ENCODE results near the gene LRRC45.

LRRC45 gene

DNA sequence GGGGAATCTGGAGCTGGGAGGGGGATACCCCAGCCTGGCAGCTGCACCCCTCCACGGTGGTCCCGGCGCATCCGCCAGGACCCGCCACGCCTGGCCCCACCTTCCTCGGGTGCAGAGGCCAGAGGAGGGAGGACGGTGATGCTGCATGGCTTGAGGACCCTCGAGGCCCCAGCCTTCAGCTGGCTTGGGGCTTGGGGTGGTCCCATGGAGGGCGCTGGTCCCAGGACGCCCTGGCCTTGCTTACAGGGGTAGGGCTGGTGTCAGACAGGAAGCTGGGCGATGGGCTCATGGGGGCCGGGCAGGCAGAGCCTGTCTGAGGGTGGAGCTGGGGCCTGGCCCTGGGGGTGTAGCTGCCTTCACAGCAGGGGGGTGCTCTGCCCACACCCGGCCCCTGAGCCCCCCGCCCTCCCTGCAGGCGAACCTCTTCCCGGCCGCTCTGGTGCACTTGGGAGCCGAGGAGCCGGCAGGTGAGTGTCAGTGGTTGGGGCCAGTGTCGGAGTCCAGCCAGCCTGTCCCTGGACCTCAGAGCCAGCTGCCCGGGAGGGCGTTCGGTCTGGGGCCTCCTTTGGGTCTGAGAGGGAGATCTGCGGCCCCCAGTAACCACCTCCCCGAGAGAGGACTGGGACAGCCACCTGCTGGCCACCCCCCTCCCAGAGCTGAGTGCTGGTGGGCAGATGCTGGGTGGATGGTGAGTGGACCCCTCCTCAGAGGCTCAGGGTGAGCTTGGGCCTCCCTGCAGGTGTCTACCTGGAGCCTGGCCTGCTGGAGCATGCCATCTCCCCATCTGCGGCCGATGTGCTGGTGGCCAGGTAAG, 6.8 kb upstream of the LRRC45 start:
- peaks cover 9% of the 10 kb centered on the region; the same call in 1 of the 2 replicates for H3K36me3 ChIP-seq (ENCODE audit: insufficient read depth, low read length)
- no peaks in the 10 kb centered on the region for H3K4me1 ChIP-seq (ENCODE audit: insufficient read depth, low read length)
- no peaks in the 10 kb centered on the region for H3K9me3 ChIP-seq (ENCODE audit: insufficient read depth, low read depth, low read length)
- whole genome bisulfite sequencing: 88% methylated on average over 28 of the region's 28 CpGs
- no peak overlapping the region for H3K4me3 ChIP-seq (ENCODE audit: low read length)
- no peaks in the 10 kb centered on the region for H3K27me3 ChIP-seq (ENCODE audit: insufficient read depth, low read length)
- H3K9ac ChIP-seq (ENCODE audit: low read depth, low read length): no peak overlapping the region
- no peak overlapping the region for H3K27ac ChIP-seq (ENCODE audit: low read depth, low read length)

DNA sequence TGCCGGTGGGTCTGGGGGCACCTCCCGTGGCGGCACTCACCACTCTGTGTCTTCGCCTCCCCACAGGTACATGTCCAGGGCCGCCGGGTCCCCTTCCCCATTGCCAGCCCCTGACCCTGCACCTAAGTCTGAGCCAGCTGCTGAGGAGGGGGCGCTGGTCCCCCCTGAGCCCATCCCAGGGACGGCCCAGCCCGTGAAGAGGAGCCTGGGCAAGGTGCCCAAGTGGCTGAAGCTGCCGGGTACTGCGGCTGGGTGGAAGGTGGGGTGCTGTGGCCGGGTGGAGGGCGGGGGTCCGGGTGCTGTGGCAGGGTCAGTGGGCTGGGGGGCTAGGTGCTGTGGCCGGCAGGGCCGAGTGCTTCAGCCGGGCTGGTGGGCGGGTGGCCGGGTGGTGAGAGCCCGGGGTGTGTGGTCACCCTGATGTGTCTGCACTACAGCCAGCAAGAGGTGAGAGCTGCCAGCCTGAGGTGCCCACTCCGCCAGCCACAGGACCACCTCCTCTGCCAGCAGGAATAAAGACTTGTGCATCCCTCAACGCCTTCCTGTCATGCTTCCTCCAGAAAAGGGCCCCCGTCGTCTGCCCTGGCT, 6.1 kb upstream of the LRRC45 start:
- no peaks in the 10 kb centered on the region for H3K9me3 ChIP-seq (ENCODE audit: insufficient read depth, low read depth, low read length)
- peaks cover 7% of the 10 kb centered on the region; the same call in 1 of the 2 replicates for H3K36me3 ChIP-seq (ENCODE audit: insufficient read depth, low read length)
- no peak overlapping the region for H3K9ac ChIP-seq (ENCODE audit: low read depth, low read length)
- H3K27ac ChIP-seq (ENCODE audit: low read depth, low read length): no peak overlapping the region
- 95% methylated on average over 24 of the region's 24 CpGs for WGBS
- H3K4me3 ChIP-seq (ENCODE audit: low read length): no peak overlapping the region
- no peaks in the 10 kb centered on the region for H3K27me3 ChIP-seq (ENCODE audit: insufficient read depth, low read length)
- peaks cover 5% of the 10 kb centered on the region; the same call in 1 of the 2 replicates for H3K4me1 ChIP-seq (ENCODE audit: insufficient read depth, low read length)

GRCh38 chr17:82017612-82018151, 5.4 kb upstream of the LRRC45 start:
- no peak overlapping the region for H3K27ac ChIP-seq (ENCODE audit: low read depth, low read length)

GRCh38 chr17:82018152-82018988, 4.7 kb upstream of the LRRC45 start:
- Histone ChIP-seq H3K36me3 (ENCODE audit: insufficient read depth, low read length) (peaks cover 7% of the 10 kb centered on the region; the same call in 1 of the 2 replicates), H3K27ac (ENCODE audit: low read depth, low read length) (no peak overlapping the region), H3K4me1 (ENCODE audit: insufficient read depth, low read length) (peaks cover 6% of the 10 kb centered on the region; the same call in 1 of the 2 replicates), H3K9ac (ENCODE audit: low read depth, low read length) (no peak overlapping the region), H3K27me3 (ENCODE audit: insufficient read depth, low read length) (no peaks in the 10 kb centered on the region), H3K4me3 (ENCODE audit: low read length) (no peak overlapping the region), H3K9me3 (ENCODE audit: insufficient read depth, low read depth, low read length) (no peaks in the 10 kb centered on the region)
- 92% methylated on average over 19 of the region's 19 CpGs for WGBS

More at GRCh38 chr17:82017612-82018151, 5.4 kb upstream of the LRRC45 start:
- no peak overlapping the region for H3K9ac ChIP-seq (ENCODE audit: low read depth, low read length)
- H3K4me1 ChIP-seq (ENCODE audit: insufficient read depth, low read length): peaks cover 6% of the 10 kb centered on the region; the same call in 1 of the 2 replicates
- 88% methylated on average over 13 of the region's 13 CpGs for WGBS
- H3K36me3 ChIP-seq (ENCODE audit: insufficient read depth, low read length): peaks cover 7% of the 10 kb centered on the region; the same call in 1 of the 2 replicates
- H3K9me3 ChIP-seq (ENCODE audit: insufficient read depth, low read depth, low read length): no peaks in the 10 kb centered on the region
- no peaks in the 10 kb centered on the region for H3K27me3 ChIP-seq (ENCODE audit: insufficient read depth, low read length)
- H3K4me3 ChIP-seq (ENCODE audit: low read length): no peak overlapping the region

- Histone ChIP-seq H3K4me1 (ENCODE audit: insufficient read depth, low read length) (peaks cover 6% of the 10 kb centered on the region; the same call in 1 of the 2 replicates), H3K9ac (ENCODE audit: low read depth, low read length) (no peak overlapping the region), H3K36me3 (ENCODE audit: insufficient read depth, low read length) (peaks cover 7% of the 10 kb centered on the region; the same call in 1 of the 2 replicates), H3K9me3 (ENCODE audit: insufficient read depth, low read depth, low read length) (no peaks in the 10 kb centered on the region), H3K4me3 (ENCODE audit: low read length) (no peak overlapping the region), H3K27me3 (ENCODE audit: insufficient read depth, low read length) (0 out of 2 replicates have a peak, but pooled peaks cover 3% of the 10 kb centered on the region), H3K27ac (ENCODE audit: low read depth, low read length) (no peak overlapping the region)
- WGBS: 95% methylated on average over 33 of the region's 33 CpGs
Measured at GRCh38 chr17:82018989-82019689, 4.0 kb upstream of the LRRC45 start.

DNA sequence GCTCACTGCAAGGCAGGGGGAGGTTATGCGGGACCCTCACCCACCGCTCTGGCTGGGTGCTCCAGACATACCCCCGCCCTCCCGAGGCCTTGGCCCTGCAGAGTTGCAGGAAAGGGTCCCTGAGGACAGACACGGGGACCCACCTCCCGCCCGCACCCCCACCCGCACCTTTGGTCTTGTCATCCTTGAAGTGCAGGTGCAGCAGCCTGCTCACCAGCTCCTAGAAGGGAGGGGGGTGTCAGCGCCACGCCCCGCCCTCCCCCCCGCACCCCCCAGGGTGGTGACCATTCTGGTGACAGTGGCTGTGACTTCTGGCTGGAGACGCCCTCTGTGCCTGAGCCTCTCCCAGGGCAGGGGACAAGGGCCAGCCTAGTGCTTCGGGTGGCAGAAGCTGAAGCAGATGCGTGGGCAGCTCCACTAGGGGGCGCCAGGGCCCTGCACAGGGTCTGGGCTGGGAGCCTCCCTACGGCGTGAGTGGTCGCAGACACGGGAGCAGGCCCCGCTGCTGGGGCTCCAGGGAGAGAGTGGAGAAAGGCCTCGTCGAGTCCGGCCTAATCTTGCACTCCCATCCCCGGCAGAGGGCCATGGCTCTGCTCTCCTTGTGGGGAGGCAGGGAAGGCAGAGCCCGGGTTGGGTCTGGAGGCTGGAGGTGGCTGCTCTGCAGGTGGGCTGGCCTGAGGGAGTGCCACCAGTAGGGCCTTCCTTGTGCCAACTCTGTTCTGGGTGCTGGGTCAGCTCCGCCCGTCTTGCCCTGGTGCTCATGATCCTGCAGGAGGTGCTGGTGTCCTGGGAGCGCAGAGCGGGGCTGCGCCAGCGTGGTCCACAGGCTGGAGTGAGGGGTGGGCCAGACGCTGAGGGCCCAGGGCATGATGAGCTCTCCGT, 3.2 kb upstream of the LRRC45 start:
- no peak overlapping the region for H3K27ac ChIP-seq (ENCODE audit: low read depth, low read length)
- 70% methylated on average over 34 of the region's 34 CpGs for WGBS
- no peak overlapping the region for H3K4me3 ChIP-seq (ENCODE audit: low read length)
- H3K36me3 ChIP-seq (ENCODE audit: insufficient read depth, low read length): peaks cover 7% of the 10 kb centered on the region; the same call in 1 of the 2 replicates
- H3K27me3 ChIP-seq (ENCODE audit: insufficient read depth, low read length): 0 out of 2 replicates have a peak, but pooled peaks cover 6% of the 10 kb centered on the region
- H3K9ac ChIP-seq (ENCODE audit: low read depth, low read length): no peak overlapping the region
- H3K4me1 ChIP-seq (ENCODE audit: insufficient read depth, low read length): peaks cover 6% of the 10 kb centered on the region; the same call in 1 of the 2 replicates
- H3K9me3 ChIP-seq (ENCODE audit: insufficient read depth, low read depth, low read length): no peaks in the 10 kb centered on the region

GRCh38 chr17:82020572-82021106, 2.5 kb upstream of the LRRC45 start:
- Histone ChIP-seq H3K4me3 (ENCODE audit: low read length) (no peak overlapping the region), H3K27me3 (ENCODE audit: insufficient read depth, low read length) (0 out of 2 replicates have a peak, but pooled peaks cover 6% of the 10 kb centered on the region), H3K27ac (ENCODE audit: low read depth, low read length) (no peak overlapping the region), H3K9ac (ENCODE audit: low read depth, low read length) (no peak overlapping the region), H3K4me1 (ENCODE audit: insufficient read depth, low read length) (peaks cover 6% of the 10 kb centered on the region; the same call in 1 of the 2 replicates), H3K36me3 (ENCODE audit: insufficient read depth, low read length) (peaks cover 7% of the 10 kb centered on the region; the same call in 1 of the 2 replicates), H3K9me3 (ENCODE audit: insufficient read depth, low read depth, low read length) (no peaks in the 10 kb centered on the region)
- WGBS: 89% methylated on average over 14 of the region's 14 CpGs

DNA sequence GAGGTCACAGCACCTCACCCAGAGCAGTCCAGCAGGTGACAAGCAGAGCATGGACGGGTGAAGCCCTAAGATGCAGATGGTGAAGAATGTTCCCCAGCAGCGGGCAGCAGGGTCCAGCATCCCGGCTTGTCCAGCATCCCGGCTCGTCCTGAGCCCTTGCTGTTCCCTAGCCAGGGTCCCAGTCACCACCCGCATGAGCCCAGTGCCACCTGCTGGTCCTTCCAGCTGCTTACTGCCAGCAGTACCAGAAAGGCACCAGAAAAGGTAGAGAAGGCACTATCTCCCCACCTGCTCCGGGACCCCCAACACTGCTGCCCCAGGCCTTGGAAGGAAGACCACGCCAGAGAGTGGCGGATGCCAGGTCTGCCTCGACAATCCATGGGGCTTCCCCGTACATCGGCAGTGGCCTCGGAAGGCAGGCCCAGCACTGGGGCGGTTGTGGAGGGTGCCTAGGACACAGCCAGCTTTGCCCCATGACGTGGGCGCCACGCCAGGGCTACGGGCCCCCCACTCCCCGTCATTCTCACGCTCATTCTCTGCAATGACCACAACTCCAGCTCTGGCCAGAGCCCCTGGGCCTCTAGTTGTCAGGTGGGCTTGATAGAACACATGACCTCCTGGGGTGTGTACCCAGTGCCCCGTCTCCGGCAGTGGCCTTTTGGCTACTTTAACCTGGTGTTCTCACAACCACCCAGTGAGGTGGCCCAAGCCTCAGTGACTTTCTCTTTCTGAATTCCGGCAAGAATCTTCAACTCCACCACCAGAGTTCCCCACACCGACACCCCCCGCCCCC, 1.8 kb upstream of the LRRC45 start:
- peaks cover 7% of the 10 kb centered on the region; the same call in 1 of the 2 replicates for H3K36me3 ChIP-seq (ENCODE audit: insufficient read depth, low read length)
- peak overlapping the region; percentile 97 for H3K4me3 ChIP-seq (ENCODE audit: low read length)
- H3K9ac ChIP-seq (ENCODE audit: low read depth, low read length): peak overlapping the region; percentile 90; the same call in 1 of the 2 replicates
- peaks cover 6% of the 10 kb centered on the region; the same call in 1 of the 2 replicates for H3K4me1 ChIP-seq (ENCODE audit: insufficient read depth, low read length)
- H3K9me3 ChIP-seq (ENCODE audit: insufficient read depth, low read depth, low read length): no peaks in the 10 kb centered on the region
- 86% methylated on average over 25 of the region's 25 CpGs for WGBS
- H3K27me3 ChIP-seq (ENCODE audit: insufficient read depth, low read length): 0 out of 2 replicates have a peak, but pooled peaks cover 6% of the 10 kb centered on the region
- H3K27ac ChIP-seq (ENCODE audit: low read depth, low read length): no peak overlapping the region

GRCh38 chr17:82021900-82022309, 1.2 kb upstream of the LRRC45 start:
- WGBS: 21% methylated on average over 10 of the region's 10 CpGs
- Histone ChIP-seq H3K4me3 (ENCODE audit: low read length) (peak overlapping the region; percentile 97), H3K9me3 (ENCODE audit: insufficient read depth, low read depth, low read length) (no peaks in the 10 kb centered on the region), H3K9ac (ENCODE audit: low read depth, low read length) (peak overlapping the region; percentile 90), H3K27me3 (ENCODE audit: insufficient read depth, low read length) (0 out of 2 replicates have a peak, but pooled peaks cover 6% of the 10 kb centered on the region), H3K36me3 (ENCODE audit: insufficient read depth, low read length) (peaks cover 7% of the 10 kb centered on the region; the same call in 1 of the 2 replicates), H3K4me1 (ENCODE audit: insufficient read depth, low read length) (peaks cover 6% of the 10 kb centered on the region; the same call in 1 of the 2 replicates), H3K27ac (ENCODE audit: low read depth, low read length) (no peak overlapping the region)

All from HUES64 (cell line).